GM18508 (cell line): ENCODE measurements around the gene EFCAB13.
"Not testable (repeated sequence)": the region's sequence is repeated elsewhere in the genome, so short reads cannot be mapped to it uniquely, and the experiment has no call there.

Experiments used
- ATAC-seq: cut with Tn5 transposase; IDR thresholded peaks from one replicate; pipeline ENCODE4 v1.9.1; 2021; ENCODE audit warnings: moderate number of reproducible peaks; ENCODE audit not compliant: insufficient read depth, unreplicated experiment

Gene EFCAB13

DNA sequence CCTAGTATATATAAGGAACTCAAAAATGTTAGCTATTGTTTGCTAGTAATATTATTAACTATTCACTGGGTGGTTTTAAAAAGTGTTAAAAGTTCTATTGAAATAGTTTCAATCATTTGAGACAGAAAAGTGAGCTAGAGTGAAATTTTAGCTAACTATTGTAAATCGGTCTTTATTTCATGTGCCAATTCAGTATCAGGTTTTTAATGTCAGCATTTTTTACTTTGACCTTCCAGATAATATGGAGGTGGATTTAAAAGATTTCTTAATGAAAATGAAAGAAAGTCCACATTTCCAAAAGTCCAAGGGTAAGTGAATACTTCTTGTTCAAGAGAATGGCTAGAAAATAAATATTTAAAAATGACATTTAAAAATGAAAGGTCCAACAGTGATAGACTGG lies 90.9 kb downstream of the EFCAB13 start:
- ATAC-seq = no peak

DNA sequence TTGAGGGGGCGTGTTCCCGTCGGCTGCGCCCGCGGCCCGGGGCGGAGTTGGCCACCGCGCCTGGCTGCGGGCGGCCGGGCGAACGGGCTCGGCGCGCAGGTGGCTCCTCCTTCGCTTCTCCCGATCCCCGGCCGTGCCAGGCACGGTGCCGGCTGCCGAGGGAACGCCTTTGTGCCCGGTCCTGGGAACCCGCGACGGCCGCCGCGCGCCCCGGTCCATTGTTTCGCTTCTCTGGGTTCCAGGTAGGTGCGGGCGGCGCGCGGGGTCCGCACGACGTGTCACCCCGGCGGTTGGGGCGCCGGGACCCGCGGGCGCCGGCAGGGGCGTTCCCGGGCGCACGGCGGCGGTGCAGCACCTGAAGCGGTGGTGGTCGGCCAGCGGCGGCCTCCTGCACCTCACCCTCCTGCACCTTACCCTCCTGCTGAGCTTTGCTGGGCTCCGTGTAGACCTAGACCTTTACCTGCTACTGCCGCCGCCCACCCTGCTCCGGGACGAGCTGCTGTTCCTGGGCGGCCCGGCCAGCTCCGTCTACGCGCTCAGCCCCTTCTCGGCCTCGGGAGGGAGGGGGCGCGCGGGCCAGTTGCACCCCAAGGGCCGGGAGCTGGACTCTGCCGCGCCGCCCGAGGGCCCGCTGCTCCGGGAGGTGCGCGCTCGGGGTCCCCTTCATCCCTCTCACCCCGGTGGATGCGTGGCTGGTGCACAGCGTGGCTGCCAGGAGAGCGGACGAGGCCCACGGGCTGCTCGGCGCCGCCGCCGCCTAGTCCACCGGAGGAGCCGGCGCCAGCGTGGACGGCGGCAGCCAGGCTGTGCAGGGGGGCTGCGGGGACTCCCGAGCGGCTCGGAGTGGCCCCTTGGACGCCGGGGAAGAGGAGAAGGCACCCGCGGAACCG lies 99.9 kb downstream of the EFCAB13 start:
- ATAC-seq = no peak

DNA sequence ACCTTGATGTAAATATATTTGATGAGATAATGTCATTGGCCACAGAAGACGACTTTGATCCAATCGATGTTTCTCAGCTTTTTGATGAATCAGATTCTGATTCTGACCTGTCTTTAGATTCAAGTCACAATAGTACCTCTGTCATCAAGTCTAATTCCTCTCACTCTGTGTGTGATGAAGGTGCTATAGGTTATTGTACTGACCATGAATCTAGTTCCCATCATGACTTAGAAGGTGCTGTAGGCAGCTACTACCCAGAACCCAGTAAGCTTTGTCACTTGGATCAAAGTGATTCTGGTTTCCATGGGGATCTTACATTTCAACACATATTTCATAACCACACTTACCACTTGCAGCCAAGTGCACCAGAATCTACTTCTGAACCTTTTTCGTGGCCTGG lies 101.5 kb downstream of the EFCAB13 start:
- ATAC-seq = not testable (repeated sequence)

DNA sequence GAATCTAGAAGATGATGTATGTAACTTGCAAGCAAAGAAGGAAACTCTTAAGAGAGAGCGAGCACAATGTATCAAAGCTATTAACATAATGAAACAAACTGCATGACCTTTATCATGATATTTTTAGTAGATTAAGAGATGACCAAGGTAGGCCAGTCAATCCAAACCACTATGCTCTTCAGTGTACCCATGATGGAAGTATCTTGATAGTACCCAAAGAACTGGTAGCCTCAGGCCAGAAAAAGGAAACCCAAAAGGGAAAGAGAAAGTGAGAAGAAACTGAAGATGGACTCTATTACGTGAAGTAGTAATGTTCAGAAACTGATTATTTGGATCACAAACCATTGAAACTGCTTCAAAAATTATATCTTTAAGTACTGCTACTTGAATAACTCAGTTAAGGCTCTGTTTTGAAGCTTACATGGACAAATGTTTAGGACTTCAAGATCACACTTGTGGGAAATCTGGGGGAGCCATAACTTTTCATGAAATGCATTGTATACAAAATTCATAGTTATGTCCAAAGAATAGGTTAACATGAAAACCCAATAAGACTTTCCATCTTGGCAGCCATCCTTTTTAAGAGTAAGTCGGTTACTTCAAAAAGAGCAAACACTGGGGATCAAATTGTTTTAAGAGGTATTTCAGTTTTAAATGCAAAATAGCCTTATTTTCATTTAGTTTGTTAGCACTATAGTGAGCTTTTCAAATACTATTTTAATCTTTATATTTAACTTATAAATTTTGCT lies 102.3 kb downstream of the EFCAB13 start:
- not testable (repeated sequence) for ATAC-seq

DNA sequence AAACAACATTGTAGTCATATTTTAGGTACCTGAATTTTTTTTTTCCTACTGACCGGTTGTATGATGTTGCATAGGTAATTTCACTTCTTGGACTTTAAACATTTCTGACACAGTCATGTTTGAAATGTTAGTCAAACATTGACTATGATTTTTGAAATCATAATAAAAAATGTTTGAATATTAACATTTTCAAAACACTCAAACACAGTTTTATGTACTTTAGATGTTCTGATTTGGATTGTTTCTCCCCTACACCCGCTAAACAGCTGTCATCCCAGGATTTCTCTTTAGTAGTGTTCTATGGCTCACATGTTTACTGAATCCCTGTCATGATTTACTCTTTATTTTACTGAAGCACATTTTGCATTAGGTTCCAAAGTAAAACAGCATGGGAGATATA lies 104.2 kb downstream of the EFCAB13 start:
- ATAC-seq = no peak

DNA sequence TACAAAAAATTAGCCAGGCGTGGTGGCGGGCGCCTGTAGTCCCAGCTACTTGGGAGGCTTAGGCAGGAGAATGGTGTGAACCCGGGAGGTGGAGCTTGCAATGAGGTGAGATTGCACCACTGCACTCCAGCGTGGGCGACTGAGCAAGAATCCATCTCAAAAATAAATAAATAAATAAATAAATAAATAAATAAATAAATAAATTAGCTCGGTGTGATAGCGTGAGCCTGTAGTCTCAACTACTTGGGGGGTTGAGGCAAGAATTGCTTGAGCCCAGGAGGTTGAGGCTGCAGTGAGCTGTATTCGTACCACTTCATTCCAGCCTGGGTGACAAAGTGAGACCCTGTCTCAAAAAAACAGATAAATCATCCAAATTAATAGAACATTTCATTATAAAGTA lies 108.5 kb downstream of the EFCAB13 start:
- not testable (repeated sequence) for ATAC-seq

DNA sequence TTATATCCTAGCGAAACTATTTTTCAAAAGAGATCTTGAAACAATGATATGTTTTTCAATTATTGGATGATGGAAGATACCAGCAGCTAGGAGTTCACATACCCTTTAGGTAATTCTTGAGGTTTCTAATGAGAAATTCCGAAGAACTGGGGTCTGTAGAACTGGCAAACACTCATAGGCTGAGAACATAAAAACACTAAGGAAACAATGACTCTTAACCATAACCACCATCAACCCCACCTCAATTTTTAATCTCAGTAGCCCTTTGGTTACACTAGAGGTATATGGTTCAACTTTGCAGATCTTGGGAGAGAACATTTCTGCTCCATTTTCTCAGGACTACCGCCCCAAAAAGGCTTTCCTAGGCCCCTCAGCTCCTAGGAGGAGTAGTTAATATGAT lies 141.4 kb downstream of the EFCAB13 start:
- no peak for ATAC-seq

DNA sequence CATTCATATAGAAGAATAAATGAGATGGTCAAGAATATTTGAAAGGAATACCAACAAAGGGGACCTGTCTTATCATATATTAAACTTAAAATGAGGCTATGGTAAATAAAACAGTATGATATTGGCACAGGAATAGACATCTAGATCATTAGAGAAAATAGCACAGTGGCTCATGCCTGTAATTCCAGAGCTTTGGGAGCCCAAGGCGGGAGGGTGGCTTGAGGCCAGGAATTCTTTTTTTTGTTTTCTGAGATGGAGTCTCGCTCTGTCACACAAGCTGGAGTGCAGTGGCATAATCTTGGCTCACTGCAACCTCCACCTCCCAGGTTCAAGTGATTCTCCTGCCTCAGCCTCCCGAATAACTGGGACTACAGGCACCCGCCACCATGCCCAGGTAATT lies 143.2 kb downstream of the EFCAB13 start:
- not testable (repeated sequence) for ATAC-seq

DNA sequence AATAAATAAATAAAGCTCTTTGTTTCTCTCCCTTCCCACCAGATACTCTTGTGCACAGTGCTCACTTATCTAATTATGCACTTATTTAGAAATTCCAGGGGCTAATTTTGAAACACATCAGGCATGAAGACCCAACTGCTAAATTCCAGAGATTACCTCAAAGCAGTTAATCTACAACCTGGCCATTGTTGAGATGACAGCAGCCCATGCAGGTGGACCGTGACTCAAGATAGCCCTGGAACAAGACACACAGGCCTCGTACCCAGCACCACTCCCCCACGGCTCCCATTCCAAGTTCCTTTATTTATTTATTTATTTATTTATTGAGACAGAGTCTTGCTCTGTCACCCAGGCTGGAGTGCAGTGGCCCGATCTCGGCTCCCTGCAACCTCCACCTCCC lies 147.1 kb downstream of the EFCAB13 start:
- no peak for ATAC-seq

DNA sequence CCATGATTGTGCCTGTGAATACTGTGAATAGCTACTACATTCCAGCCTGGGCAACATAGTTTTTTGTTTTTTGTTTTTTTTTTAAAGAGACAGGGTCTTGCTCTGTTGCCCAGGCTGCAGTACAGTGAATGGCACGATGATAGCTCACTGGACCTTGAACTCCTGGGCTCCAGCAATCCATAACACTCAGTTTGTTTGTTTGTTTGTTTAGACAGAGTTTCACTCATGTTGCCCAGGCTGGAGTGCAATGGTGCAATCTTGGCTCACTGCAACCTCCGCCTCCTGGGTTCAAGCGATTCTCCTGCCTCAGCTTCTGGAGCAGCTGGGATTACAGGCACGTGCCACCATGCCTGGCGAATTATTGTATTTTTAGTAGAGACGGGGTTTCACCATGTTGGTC lies 148.3 kb downstream of the EFCAB13 start:
- not testable (repeated sequence) for ATAC-seq
